ENCODE results near the gene VEGFB.

VEGFB gene

GRCh38 chr11:64211181-64211872 is 23.1 kb upstream of the VEGFB start:
- DNase-seq, result no peak

- DNase-seq, result no peak
Observed at GRCh38 chr11:64216879-64217278, 17.5 kb upstream of the VEGFB start.

GRCh38 chr11:64218628-64219353 is 15.6 kb upstream of the VEGFB start:
- DNase-seq, result no peak

- DNase-seq, result no peak
Observed at GRCh38 chr11:64219354-64219684, 15.1 kb upstream of the VEGFB start.

DNA sequence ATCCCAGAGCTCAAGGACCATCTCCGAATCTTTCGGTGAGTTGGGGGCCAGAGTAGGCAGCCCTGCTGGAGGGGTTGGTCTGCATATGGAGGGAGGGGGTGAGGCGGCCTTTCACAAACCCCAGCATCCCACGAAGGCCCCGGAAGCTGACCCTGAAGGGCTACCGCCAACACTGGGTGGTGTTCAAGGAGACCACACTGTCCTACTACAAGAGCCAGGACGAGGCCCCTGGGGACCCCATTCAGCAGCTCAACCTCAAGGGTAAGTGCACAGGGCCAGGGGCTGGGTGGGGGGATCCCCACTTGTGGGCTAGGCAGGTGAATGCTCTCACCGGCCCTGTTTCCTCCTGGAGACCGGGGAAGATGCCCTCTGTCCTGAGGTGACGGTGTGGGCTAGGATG is 14.6 kb upstream of the VEGFB start:
- no peak for DNase-seq

GRCh38 chr11:64220271-64220670 is 14.1 kb upstream of the VEGFB start:
- no peak for DNase-seq

- DNase-seq, result no peak
Observed at GRCh38 chr11:64220798-64221197, 13.6 kb upstream of the VEGFB start.

GRCh38 chr11:64222651-64223000 is 11.8 kb upstream of the VEGFB start:
- DNase-seq, result no peak

- no peak for DNase-seq
Observed at GRCh38 chr11:64223001-64223651, 11.3 kb upstream of the VEGFB start.

GRCh38 chr11:64224151-64224890 is 10.1 kb upstream of the VEGFB start:
- no peak for DNase-seq

DNA sequence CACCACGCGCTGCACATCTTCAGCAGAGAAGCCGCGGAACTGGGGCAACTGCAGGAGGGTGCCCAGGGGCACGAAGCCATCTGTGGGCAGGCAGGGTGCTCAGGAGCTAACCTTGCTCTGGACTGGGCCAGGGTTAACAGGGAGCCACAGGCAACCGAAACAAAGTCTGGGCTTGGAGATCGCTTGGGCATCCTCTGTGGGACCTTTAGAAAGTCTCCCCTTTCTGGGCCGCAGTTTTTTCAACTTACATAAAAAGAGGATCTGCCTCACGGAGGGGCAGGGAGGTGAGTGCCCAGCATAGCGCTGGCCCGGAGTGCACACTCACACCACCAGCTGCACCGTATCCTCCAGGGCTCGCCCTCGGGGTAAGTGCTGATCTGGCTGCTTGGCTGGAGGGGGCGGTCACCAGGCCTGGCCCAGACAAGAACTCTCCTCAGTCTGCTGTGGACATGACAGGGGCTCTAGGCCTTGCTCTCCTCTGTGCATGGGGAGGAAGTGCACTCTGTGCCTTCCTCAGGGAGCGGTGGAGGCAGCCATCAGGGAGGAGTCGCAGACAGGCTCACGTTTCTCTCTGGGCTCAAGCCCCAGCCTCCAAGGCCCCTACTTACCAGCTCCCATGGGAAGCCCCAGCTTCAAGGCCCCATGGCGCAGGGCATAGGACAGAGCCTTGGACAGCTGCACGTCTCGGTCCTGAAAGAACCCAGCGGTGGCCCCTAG is 9.3 kb upstream of the VEGFB start:
- DNase-seq, result no peak

- peak; percentile 75 for DNase-seq
Observed at GRCh38 chr11:64225608-64226506, 8.5 kb upstream of the VEGFB start, which contains the start of the genes NUDT22 and TRPT1. Gene NUDT22 (plus strand): TSS chr11:64226274. CDS start chr11:64226653, 379 bp downstream. Gene TRPT1 (minus strand): TSS chr11:64226186. CDS start chr11:64225860, 326 bp downstream.

- DNase-seq, result peak; percentile 81
Observed at GRCh38 chr11:64226507-64227051, 7.8 kb upstream of the VEGFB start.

DNA sequence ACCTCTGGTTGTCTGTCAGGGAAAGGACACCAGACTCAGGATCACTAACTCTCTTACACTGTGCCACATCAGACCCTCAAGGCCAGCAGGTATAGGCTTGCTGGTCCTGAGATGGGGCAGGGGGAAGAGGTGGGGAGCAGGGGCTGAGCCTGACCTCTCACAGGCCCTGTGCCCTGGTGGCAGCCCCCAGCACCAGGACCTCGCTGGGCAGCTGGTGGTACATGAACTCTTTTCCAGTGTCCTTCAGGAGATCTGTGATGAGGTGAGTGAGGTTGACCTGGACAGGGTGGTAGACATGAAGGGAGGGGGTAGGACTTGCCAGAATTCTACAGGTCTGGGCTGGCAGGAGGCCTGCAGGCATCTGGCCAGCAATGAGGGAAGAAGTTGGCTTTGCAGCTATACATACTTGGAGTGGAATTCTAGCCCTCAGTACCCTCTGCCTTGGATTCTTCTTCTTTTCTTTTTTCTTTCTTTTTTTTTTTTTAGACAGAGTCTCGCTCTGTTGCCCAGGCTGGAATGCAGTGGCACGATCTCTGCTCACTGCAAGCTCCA is 6.9 kb upstream of the VEGFB start:
- DNase-seq, result no peak

- no peak for DNase-seq
Observed at GRCh38 chr11:64229090-64229743, 5.2 kb upstream of the VEGFB start.

GRCh38 chr11:64229744-64230170 is 4.6 kb upstream of the VEGFB start:
- no peak for DNase-seq

- DNase-seq, result peak; percentile 85
Observed at GRCh38 chr11:64230171-64230984, 4.0 kb upstream of the VEGFB start, which contains the start of gene DNAJC4. Gene DNAJC4 (plus strand): TSS chr11:64230548. CDS start chr11:64230855, 307 bp downstream.

DNA sequence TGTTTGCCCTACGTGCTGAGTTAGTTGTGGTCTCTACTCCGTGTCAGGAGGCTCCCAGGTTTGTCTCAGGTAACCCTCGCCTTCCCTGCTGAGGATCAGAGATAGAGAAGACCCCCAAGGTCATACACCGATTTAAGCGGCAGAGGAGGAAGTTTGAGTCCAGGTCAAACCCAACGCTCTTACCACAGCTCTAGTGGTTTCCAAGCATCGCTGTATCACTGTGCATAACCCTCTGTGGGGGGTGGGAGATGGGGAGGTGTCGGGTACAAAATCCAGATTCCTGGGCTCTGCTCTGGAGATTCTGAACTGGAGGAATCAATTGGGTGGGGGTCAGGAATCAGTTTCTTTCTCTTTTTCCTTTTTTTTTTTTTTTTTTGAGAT is 3.4 kb upstream of the VEGFB start:
- peak; percentile 55 for DNase-seq

- no peak for DNase-seq
Observed at GRCh38 chr11:64231546-64231945, 2.8 kb upstream of the VEGFB start.
